HG02943 (cell line): ENCODE measurements around the gene UCN3.

Experiments
- ATAC-seq: cut with Tn5 transposase; IDR thresholded peaks from one replicate; pipeline ENCODE4 v1.9.1; 2021; ENCODE audit warnings: mild to moderate bottlenecking, low read depth, moderate library complexity; ENCODE audit not compliant: unreplicated experiment

The UCN3 gene, protein sequence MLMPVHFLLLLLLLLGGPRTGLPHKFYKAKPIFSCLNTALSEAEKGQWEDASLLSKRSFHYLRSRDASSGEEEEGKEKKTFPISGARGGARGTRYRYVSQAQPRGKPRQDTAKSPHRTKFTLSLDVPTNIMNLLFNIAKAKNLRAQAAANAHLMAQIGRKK

DNA sequence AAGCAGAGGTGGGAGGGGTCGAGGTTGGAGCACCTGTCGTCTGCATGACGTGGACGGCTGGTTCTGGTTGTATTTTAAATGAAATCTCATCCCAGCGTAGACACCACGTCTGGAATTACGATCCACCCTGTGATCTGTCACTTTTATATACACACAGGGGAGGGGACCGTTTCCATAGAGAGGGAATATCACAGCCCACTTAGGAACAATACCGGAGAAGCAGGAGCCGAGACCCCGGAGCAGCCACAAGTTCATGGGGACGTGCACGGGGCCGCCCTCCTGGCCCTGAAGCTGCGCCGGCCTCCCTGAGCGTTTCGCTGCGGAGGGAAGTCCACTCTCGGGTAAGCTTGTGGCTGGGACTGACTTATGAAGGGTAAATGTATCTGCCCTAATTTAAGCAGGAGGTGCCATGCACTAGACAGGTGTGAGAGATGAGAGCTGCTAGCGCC is at the start of gene UCN3:
Gene UCN3, plus strand, starts transcription at position 77 of the 449 bp plus-strand sequence. CDS start 8,755 bp downstream, outside the sequence.
- ATAC-seq: no peak

DNA sequence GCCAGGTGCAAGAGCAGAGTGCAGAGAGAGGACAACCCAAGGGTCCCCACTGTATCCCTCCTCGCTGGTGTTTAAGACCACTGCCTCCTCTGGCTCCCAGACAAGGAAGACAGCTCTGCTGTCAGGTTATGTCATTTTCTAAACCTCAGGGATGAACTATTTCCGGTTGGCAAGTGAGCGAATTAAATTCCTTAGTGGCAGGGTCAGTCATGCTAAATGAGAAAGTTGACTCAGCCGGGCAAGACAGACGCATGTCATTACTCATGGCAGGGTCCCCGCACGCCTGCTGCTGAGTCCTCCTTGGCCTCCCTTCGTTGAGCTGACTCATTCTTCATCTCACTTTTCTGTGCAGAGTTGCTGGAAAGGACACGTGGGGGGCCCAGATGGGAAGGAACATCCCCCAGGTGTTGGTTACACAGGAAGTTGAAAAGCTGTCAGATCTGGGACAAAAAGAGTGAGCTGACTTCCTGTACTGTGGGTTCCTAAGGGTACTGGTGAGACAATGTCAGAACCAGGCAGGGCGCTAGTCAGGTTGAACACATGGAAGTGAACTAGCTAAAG is 47.1 kb upstream of the UCN3 start:
- no peak for ATAC-seq

- no peak for ATAC-seq
Observed at GRCh38 chr10:5318148-5318547, 46.6 kb upstream of the UCN3 start.

GRCh38 chr10:5319863-5320262 is 44.9 kb upstream of the UCN3 start:
- ATAC-seq: no peak

GRCh38 chr10:5321273-5321672 is 43.5 kb upstream of the UCN3 start:
- ATAC-seq: no peak

- ATAC-seq: no peak
Observed at GRCh38 chr10:5323446-5323845, 41.3 kb upstream of the UCN3 start.

DNA sequence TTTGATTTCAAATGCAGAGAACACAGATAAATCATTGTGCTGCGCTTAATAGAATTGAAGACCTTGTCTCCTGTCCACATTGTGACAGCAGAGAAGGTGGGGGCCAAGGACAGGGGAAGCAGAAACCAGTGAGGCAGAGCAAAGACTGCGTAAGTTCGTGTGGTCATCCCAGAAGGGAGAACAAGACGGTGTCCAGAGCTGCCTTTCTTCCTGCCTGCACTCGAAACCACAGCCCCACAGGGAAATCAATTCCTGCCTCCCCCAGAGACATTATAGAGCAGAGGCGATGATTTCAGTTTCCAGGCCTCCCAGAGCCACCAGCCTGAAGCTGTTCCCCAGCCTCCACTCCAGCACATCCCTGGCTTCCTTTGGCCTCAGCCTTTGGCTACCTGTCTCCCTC is 39.7 kb upstream of the UCN3 start:
- ATAC-seq: no peak

DNA sequence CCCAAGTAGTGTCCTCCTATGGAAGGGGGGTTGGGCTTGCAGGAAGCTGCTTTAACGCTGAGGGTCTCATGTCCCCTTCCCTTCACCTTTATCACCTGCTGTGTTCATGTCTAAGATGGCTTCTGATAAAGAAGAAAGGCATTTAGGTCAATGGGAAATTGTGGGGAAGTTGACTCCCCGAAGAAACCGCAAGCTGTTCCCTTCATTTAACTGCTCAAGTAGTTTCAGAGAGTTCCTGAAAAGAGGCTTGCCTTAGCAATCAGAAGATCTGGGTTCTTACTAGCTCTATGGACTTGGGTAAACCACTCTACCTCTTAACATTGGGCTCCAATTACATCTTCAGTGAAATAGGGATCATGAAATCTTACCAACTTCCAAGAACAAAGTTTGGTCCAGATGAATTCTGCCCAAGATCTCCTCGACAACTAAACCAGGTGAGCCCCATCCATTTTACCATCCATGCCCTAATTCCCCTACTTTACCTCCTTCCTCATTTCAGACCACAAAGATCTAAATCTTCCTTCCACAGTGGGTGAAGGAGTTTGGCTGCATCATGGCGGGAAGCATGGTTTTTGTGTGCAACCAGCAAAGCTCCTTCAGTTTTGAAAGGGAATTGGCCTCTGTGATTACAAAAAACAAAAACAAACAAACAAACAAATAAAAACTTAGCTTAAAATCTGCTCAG is 30.4 kb upstream of the UCN3 start:
- no peak for ATAC-seq

GRCh38 chr10:5338010-5338409 is 26.8 kb upstream of the UCN3 start:
- no peak for ATAC-seq

GRCh38 chr10:5343092-5343491 is 21.7 kb upstream of the UCN3 start:
- no peak for ATAC-seq

GRCh38 chr10:5343561-5343960 is 21.2 kb upstream of the UCN3 start:
- ATAC-seq: no peak

DNA sequence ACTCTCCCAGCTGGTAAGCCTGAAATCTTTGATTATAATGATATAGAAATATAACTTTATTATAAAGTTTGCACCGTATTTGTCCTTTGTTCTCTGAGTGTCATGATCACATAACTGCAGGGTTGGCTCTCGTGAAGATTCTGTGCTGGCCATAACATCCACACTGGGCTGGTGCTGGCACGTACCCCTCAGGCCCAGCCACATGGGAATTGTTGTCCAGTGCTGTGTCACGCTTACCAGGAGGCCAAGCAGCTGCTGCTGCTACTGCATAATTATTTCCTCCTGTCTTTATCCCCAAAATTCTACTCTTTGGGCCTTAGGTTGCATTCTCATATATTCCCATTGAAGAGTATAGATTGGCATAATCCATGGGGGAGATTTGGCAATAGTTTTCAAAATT is 20.8 kb upstream of the UCN3 start:
- no peak for ATAC-seq

- ATAC-seq: no peak
Observed at GRCh38 chr10:5344746-5345145, 20.0 kb upstream of the UCN3 start.

- no peak for ATAC-seq
Observed at GRCh38 chr10:5346881-5347280, 17.9 kb upstream of the UCN3 start.

DNA sequence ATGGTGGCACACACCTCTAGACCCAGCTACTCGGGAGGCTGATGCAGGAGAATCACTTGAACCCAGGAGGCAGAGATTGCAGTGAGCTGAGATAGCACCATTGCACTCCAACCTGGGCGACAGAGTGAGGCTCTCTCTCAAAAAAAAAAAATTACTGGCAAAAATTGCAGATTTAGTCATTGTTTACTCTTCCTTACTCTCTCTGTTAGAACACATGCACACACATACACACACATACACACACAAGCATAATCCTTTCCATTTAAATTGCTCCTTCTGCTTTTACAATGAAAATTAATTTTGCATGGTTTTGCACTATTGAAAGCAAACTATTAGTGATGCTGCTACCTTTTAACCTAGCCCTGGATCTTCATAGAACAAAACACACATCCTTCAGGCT is 15.4 kb upstream of the UCN3 start:
- no peak for ATAC-seq

DNA sequence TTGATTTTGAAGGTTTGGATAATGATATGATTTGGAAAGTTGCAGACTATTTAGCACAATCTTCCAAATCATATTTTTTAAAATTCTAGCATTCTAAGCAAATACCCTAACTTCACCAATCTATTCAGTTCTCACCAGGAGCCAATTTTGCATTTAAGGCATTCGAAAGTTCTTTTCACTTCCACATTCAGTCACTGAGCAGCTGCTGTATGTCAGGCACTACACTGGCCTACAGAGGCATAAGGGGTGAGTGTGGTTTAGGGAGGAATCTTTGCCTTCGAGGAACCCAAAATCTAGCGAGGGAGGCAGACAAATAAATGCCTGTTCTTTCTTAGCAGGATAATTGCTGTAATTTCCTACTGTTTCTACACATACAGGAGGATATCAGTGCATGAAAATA is 10.7 kb upstream of the UCN3 start:
- ATAC-seq: no peak

DNA sequence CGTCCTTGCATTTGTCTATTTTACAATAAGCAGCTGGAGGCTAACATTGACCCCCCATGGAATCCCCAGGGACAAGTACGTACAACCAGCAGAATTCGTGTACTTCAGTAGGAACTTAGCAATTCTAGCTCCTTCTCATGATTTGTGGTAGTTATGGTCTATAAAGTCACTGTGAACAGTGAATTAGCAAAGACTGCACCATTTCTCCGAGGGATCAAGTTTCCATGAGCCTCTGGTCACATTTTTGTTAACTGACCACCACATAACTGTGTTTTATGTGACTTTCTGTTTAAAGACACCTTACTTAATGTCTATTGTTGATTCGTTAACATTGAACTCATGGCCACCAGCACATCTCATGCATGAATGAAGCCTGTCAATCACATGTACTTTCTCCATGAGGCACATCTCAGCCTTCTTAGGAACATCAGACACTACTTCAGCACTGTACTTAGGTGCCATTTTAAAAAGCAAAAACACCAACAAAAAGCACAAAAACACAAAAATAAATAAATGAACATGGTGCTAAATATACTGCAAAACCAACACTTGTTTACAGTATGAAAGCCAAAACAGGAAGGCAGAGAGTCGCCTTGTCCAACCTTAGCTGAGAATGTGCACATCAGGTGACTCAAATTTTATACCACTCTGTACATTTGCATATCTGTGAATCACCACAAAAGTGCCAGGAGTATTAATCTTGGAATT is 9.0 kb upstream of the UCN3 start:
- ATAC-seq: no peak

- no peak for ATAC-seq
Observed at GRCh38 chr10:5356302-5356763, 8.4 kb upstream of the UCN3 start.

DNA sequence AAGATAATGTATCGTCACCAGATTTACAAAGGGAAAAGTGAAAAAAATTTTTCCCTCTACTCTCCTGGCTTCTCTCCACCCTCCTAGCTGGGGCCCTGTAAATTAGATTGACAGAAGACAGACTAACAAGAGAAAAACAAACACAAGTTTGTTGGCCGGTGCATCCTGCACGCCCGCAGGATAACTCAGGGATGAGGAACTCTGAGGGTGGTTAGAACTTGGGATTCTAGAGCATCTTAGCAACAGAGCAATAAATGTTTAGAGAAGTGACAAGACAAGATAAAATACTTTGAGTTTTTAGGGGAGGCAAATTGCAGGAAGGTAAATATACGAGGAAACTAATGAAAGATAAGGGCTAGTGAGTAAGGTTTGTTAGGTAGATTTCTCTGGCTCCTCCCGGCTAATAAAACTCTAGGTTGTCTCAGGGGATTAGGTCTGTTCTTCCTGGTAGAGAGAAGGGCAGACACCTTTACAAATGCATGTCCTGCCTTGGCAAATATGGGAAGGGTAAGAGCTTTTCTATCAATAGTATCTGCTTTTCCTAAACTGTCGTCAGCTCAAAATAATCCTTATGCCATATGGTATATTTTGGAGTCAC is 4.3 kb upstream of the UCN3 start:
- no peak for ATAC-seq

GRCh38 chr10:5361966-5362365 is 2.8 kb upstream of the UCN3 start:
- ATAC-seq: no peak

DNA sequence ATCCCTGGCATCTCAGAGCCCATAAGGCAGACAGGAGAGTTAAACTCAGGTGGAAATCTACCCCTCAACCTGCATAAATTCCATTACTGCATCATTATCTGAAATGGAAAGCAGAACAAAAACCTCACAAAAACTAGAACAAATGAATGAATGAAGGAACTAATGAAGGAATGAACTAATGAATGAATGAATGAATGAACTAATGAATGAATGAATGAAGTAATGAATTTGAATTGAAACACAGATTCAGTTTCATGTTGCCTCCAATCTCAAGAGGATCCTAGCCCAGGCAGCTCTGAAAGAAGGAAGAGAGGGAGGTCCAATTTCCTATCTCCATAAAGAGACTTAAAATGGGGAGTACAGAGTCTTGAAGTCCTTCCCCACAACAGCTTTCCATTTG is 1.9 kb upstream of the UCN3 start:
- no peak for ATAC-seq
